WTC11 (cell line): Measurements from ENCODE around the gene RTN4. TPM values are rescaled to one million over a fixed set of nuclear protein-coding genes. Genes with fewer than 3 reads are reported as not detected.
A peak's percentile ranks its signal among the peaks of the same experiment; 100 is the strongest.

Experiments used
- ATAC-seq: fragments of 200-7000 bp; cut with Tn5 transposase; 2 replicates; pipeline ENCODE4 v1.10.0; 2021; ENCODE audit warnings: mild to moderate bottlenecking, moderate library complexity
- CTCF ChIA-PET: fragments of 300-600 bp; sonication (Branson Sonifier 250); formaldehyde crosslinking; loops from one replicate; lab custom pipeline; 2021; ENCODE audit warnings: antibody characterized with exemption; lab: Charles Lee
- POLR2A ChIA-PET: fragments of 350-600 bp; sonication (Branson Sonifier 250); formaldehyde crosslinking; loops from one replicate; lab custom pipeline; 2021; ENCODE audit warnings: antibody characterized with exemption; lab: Charles Lee
- DNase-seq: peaks from one replicate; pipeline ENCODE4 v3.0.0; 2021; ENCODE audit warnings: low spot score
- H3K27ac Mint-ChIP-seq: 2 replicates; pipeline ENCODE4 v1.8.0; 2021; ENCODE audit warnings: mixed read lengths
- H3K27me3 Mint-ChIP-seq: 2 replicates; pipeline ENCODE4 v1.8.0; 2021; ENCODE audit warnings: low read depth, mild to moderate bottlenecking, moderate library complexity, mixed read lengths
- H3K36me3 Mint-ChIP-seq: 2 replicates; pipeline ENCODE4 v1.8.0; 2021; ENCODE audit warnings: mixed read lengths
- H3K4me1 Mint-ChIP-seq: 2 replicates; pipeline ENCODE4 v1.8.0; 2022; ENCODE audit warnings: mixed read lengths
- H3K4me3 Mint-ChIP-seq: 2 replicates; pipeline ENCODE4 v1.8.0; 2021; ENCODE audit warnings: mild to moderate bottlenecking, moderate library complexity, mixed read lengths
- H3K9me3 Mint-ChIP-seq: 2 replicates; pipeline ENCODE4 v1.8.0; 2021; ENCODE audit warnings: mixed read lengths
- AFF4 ChIP-seq: sonication (generic); formaldehyde crosslinking; IDR thresholded peaks from 2 replicates; pipeline ENCODE4 v1.8.1; 2023; ENCODE audit warnings: mild to moderate bottlenecking, missing genetic modification reagents, borderline replicate concordance
- CTCF ChIP-seq: fragments of 200-600 bp; IDR thresholded peaks from 2 replicates; pipeline ENCODE4 v1.8.0; 2022; ENCODE audit warnings: antibody characterized with exemption
- E2F5 ChIP-seq: sonication (generic); formaldehyde crosslinking; IDR thresholded peaks from 2 replicates; pipeline ENCODE4 v1.8.1; 2022; ENCODE audit warnings: mild to moderate bottlenecking, moderate library complexity, missing genetic modification reagents
- ERG ChIP-seq: fragments of 250-450 bp; sonication (Bioruptor Pico); IDR thresholded peaks from 2 replicates; pipeline ENCODE4 v1.8.0; 2021; ENCODE audit warnings: mild to moderate bottlenecking
- ESRRA ChIP-seq: sonication (generic); formaldehyde crosslinking; IDR thresholded peaks from 2 replicates; pipeline ENCODE4 v1.8.1; 2022; ENCODE audit warnings: mild to moderate bottlenecking, missing genetic modification reagents, borderline replicate concordance
- FOXP1 ChIP-seq: sonication (generic); formaldehyde crosslinking; IDR thresholded peaks from 2 replicates; pipeline ENCODE4 v1.8.0; 2022; ENCODE audit warnings: missing genetic modification reagents, mild to moderate bottlenecking, moderate library complexity, borderline replicate concordance
- GTF2I ChIP-seq: fragments of 250-450 bp; sonication (Bioruptor Pico); conservative IDR thresholded peaks from 2 replicates; pipeline ENCODE4 v1.4.0; 2021; ENCODE audit warnings: mild to moderate bottlenecking
- IRF1 ChIP-seq: sonication (generic); formaldehyde crosslinking; IDR thresholded peaks from 2 replicates; pipeline ENCODE4 v1.8.0; 2023; ENCODE audit warnings: missing genetic modification reagents
- MXD4 ChIP-seq: fragments of 250-450 bp; sonication (Bioruptor Pico); IDR thresholded peaks from 2 replicates; pipeline ENCODE4 v1.8.0; 2021; ENCODE audit warnings: mild to moderate bottlenecking, moderate library complexity, borderline replicate concordance
- NFE2L1 ChIP-seq: sonication (generic); formaldehyde crosslinking; IDR thresholded peaks from 2 replicates; pipeline ENCODE4 v1.8.1; 2023; ENCODE audit warnings: missing genetic modification reagents
- NR1H2 ChIP-seq: sonication (generic); formaldehyde crosslinking; IDR thresholded peaks from 2 replicates; pipeline ENCODE4 v1.9.0; 2021; ENCODE audit warnings: mild to moderate bottlenecking, moderate library complexity, missing genetic modification reagents
- NR3C1 ChIP-seq: sonication (generic); formaldehyde crosslinking; conservative IDR thresholded peaks from 2 replicates; pipeline ENCODE4 v1.8.1; 2023; ENCODE audit warnings: low read depth, mild to moderate bottlenecking, missing genetic modification reagents
- OVOL2 ChIP-seq: fragments of 250-450 bp; sonication (Bioruptor Pico); IDR thresholded peaks from 2 replicates; pipeline ENCODE4 v1.9.0; 2021; ENCODE audit warnings: mild to moderate bottlenecking, borderline replicate concordance
- PRDM15 ChIP-seq: sonication (generic); formaldehyde crosslinking; IDR thresholded peaks from 2 replicates; pipeline ENCODE4 v1.8.0; 2022; ENCODE audit warnings: missing genetic modification reagents
- PREB ChIP-seq: sonication (generic); formaldehyde crosslinking; IDR thresholded peaks from 2 replicates; pipeline ENCODE4 v1.8.1; 2022; ENCODE audit warnings: mild to moderate bottlenecking, missing genetic modification reagents, moderate library complexity, borderline replicate concordance
- RELA ChIP-seq: sonication (generic); formaldehyde crosslinking; IDR thresholded peaks from 2 replicates; pipeline ENCODE4 v1.8.1; 2022; ENCODE audit warnings: missing genetic modification reagents, mild to moderate bottlenecking, borderline replicate concordance
- RORB ChIP-seq: fragments of 250-450 bp; sonication (Bioruptor Pico); IDR thresholded peaks from 2 replicates; pipeline ENCODE4 v1.9.0; 2021; ENCODE audit warnings: mild to moderate bottlenecking
- TCF7 ChIP-seq: sonication (generic); formaldehyde crosslinking; IDR thresholded peaks from 2 replicates; pipeline ENCODE4 v1.8.0; 2022; ENCODE audit warnings: mild to moderate bottlenecking, low read depth, missing genetic modification reagents, moderate library complexity
- ZNF671 ChIP-seq: fragments of 250-450 bp; sonication (Bioruptor Pico); IDR thresholded peaks from 2 replicates; pipeline ENCODE4 v1.8.0; 2021; ENCODE audit warnings: mild to moderate bottlenecking
- total RNA-seq: library from RNA; stranded (reverse); gene quantifications from 3 replicates; pipeline ENCODE4 v1.2.3, GENCODE V29; 2021

The RTN4 gene
- total RNA-seq, 1 experiment from 2014 or later, result 202 TPM

- CTCF ChIA-PET, result no interaction called here
- Mint-ChIP-seq H3K4me1 (peaks cover 54% of the 10 kb centered on the region), H3K9me3 (no peaks in the 10 kb centered on the region), H3K4me3 (0 out of 2 replicates have a peak overlapping the region, but pooled peaks have one; percentile 9), H3K36me3 (no peaks in the 10 kb centered on the region), H3K27ac (peak overlapping the region; percentile 26), H3K27me3 (no peaks in the 10 kb centered on the region)
- DNase-seq (no peak), ATAC-seq (no peak)
- POLR2A ChIA-PET, result no interaction called here
- TF ChIP-seq NR1H2, result no peak
- TF ChIP-seq ESRRA (CRISPR knock-in tag), result no peak
- TF ChIP-seq RORB (CRISPR knock-in tag), result no peak
- no peak for TF ChIP-seq PREB (CRISPR knock-in tag)
- no peak for TF ChIP-seq CTCF
- no peak for TF ChIP-seq NFE2L1 (CRISPR knock-in tag)
- TF ChIP-seq FOXP1 (CRISPR knock-in tag), result no peak
- no peak for TF ChIP-seq MXD4 (CRISPR knock-in tag)
- TF ChIP-seq PRDM15 (CRISPR knock-in tag), result no peak
- TF ChIP-seq E2F5, result no peak
- TF ChIP-seq OVOL2 (CRISPR knock-in tag), result no peak
- no peak for TF ChIP-seq IRF1 (CRISPR knock-in tag)
- no peak for TF ChIP-seq ERG (CRISPR knock-in tag)
- no peak for TF ChIP-seq NR3C1 (CRISPR knock-in tag)
Observed at GRCh38 chr2:55045780-55046179, 4.5 kb downstream of the RTN4 start.

GRCh38 chr2:55043841-55044240 lies 6.4 kb downstream of the RTN4 start:
- ATAC-seq (no peak), DNase-seq (no peak)
- Mint-ChIP-seq H3K36me3 (peaks cover 7% of the 10 kb centered on the region), H3K4me1 (peaks cover 58% of the 10 kb centered on the region), H3K4me3 (no peak overlapping the region), H3K27me3 (no peaks in the 10 kb centered on the region), H3K27ac (no peak overlapping the region), H3K9me3 (peaks cover 5% of the 10 kb centered on the region)
- CTCF ChIA-PET, result no interaction called here
- POLR2A ChIA-PET, result no interaction called here
- TF ChIP-seq RORB (CRISPR knock-in tag) (no peak), GTF2I (CRISPR knock-in tag) (no peak), TCF7 (no peak), AFF4 (CRISPR knock-in tag) (no peak), ZNF671 (no peak), RELA (CRISPR knock-in tag) (no peak)
